Osteoblast (primary cell): Measurements from ENCODE around the gene PPP1R26. TPM values are rescaled to one million over a fixed set of nuclear protein-coding genes. Genes with fewer than 3 reads are reported as not detected.
A peak's percentile ranks its signal among the peaks of the same experiment; 100 is the strongest.
"Not testable (repeated sequence)": the region's sequence is repeated elsewhere in the genome, so short reads cannot be mapped to it uniquely, and the experiment has no call there.

Experiments used
- DNase-seq: peaks from one replicate; pipeline ENCODE4 v3.0.0; 2011; ENCODE audit warnings: low spot score, mixed read lengths; ENCODE audit not compliant: insufficient read length; ENCODE audit errors: missing footprints
- H2AFZ ChIP-seq: 2 replicates; pipeline ENCODE4 v1.6.0; 2011; ENCODE audit warnings: mild to moderate bottlenecking, low read length
- H3K27ac ChIP-seq: 2 replicates; pipeline ENCODE4 v1.5.1; 2011; ENCODE audit warnings: mild to moderate bottlenecking, low read depth, low read length, moderate library complexity
- H3K27me3 ChIP-seq: 2 replicates; pipeline ENCODE4 v1.6.0; 2012; ENCODE audit warnings: mild to moderate bottlenecking, control low read depth, inconsistent platforms, low read length, moderate library complexity; ENCODE audit not compliant: insufficient read depth
- H3K36me3 ChIP-seq: 2 replicates; pipeline ENCODE4 v1.5.1; 2011; ENCODE audit warnings: mild to moderate bottlenecking, low read length, control low read depth, moderate library complexity; ENCODE audit not compliant: insufficient read depth
- H3K4me1 ChIP-seq: 2 replicates; pipeline ENCODE4 v1.5.1; 2011; ENCODE audit warnings: mild to moderate bottlenecking, low read length, control low read depth, moderate library complexity; ENCODE audit not compliant: insufficient read depth
- H3K4me2 ChIP-seq: 2 replicates; pipeline ENCODE4 v1.6.0; 2011; ENCODE audit warnings: mild to moderate bottlenecking, low read length; ENCODE audit not compliant: insufficient read depth
- H3K4me3 ChIP-seq: fragments of 200-600 bp; sonication (generic); 3 replicates; pipeline ENCODE4 v1.5.1; 2012; ENCODE audit warnings: mild to moderate bottlenecking, low read length, inconsistent platforms; ENCODE audit not compliant: insufficient read depth
- H3K79me2 ChIP-seq: 2 replicates; pipeline ENCODE4 v1.6.0; 2012; ENCODE audit warnings: mild to moderate bottlenecking, low read length, control low read depth, inconsistent platforms; ENCODE audit not compliant: insufficient read depth
- H3K9me3 ChIP-seq: 2 replicates; pipeline ENCODE4 v1.5.1; 2011; ENCODE audit warnings: low read depth, low read length, control low read depth
- H4K20me1 ChIP-seq: 2 replicates; pipeline ENCODE4 v1.6.0; 2012; ENCODE audit warnings: mild to moderate bottlenecking, low read length, control low read depth; ENCODE audit not compliant: insufficient read depth
- CTCF ChIP-seq: IDR thresholded peaks from 2 replicates; pipeline ENCODE4 v1.5.1; 2011; ENCODE audit warnings: mild to moderate bottlenecking, low read depth, low read length, moderate library complexity; ENCODE audit errors: extremely low read depth
- total RNA-seq: library from RNA; depleted of rRNA; stranded (reverse); fragments of >200 nt; gene quantifications from 2 replicates; pipeline ENCODE4 v1.2.3, GENCODE V29; 2012

PPP1R26 gene
- total RNA-seq, 1 donor, result 10.5 TPM

- Histone ChIP-seq H3K4me3 (no peak overlapping the region), H2AFZ (no peak overlapping the region), H3K4me1 (no peaks in the 10 kb centered on the region), H3K79me2 (no peaks in the 10 kb centered on the region), H3K4me2 (no peak overlapping the region), H3K9me3 (no peaks in the 10 kb centered on the region), H4K20me1 (no peaks in the 10 kb centered on the region), H3K27ac (no peak overlapping the region), H3K36me3 (no peaks in the 10 kb centered on the region), H3K27me3 (peaks cover 9% of the 10 kb centered on the region)
- no peak for DNase-seq
- no peak for TF ChIP-seq CTCF
Measured at GRCh38 chr9:135443797-135444425, 35.7 kb upstream of the PPP1R26 start.

- H3K27ac ChIP-seq, result no peak overlapping the region
- no peaks in the 10 kb centered on the region for H3K36me3 ChIP-seq
- TF ChIP-seq CTCF, result no peak
- H3K4me3 ChIP-seq, result no peak overlapping the region
- peak; percentile 15 for DNase-seq
- no peak overlapping the region for H3K4me2 ChIP-seq
- H3K9me3 ChIP-seq, result no peaks in the 10 kb centered on the region
- peaks cover 4% of the 10 kb centered on the region for H3K27me3 ChIP-seq
- no peak overlapping the region for H2AFZ ChIP-seq
- no peaks in the 10 kb centered on the region for H3K79me2 ChIP-seq
- H4K20me1 ChIP-seq, result no peaks in the 10 kb centered on the region
- no peaks in the 10 kb centered on the region for H3K4me1 ChIP-seq
Measured at GRCh38 chr9:135447126-135447525, 32.5 kb upstream of the PPP1R26 start.

DNA sequence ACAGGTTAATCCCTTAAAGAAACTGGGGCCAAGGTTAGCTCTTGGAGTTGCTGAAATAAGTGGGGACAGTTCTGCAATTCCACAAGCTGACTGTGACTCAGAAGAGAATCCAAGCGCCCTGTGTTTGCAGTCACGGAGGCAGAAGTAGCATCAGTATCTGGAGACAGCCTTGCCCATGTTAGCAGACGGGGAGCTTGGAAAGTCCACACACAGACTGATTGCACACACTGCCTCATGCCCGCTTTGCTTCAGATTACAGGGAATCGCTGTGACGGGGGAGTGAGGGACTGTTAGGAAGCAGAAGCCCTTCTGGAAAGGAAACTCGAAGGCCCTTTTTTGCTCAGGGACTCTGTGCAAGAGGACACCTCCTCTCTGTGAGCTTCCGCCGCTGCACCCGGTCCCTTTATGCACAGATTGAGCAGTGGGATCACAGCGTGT, 30.9 kb upstream of the PPP1R26 start:
- H3K79me2 ChIP-seq, result no peaks in the 10 kb centered on the region
- no peak overlapping the region for H3K27ac ChIP-seq
- H3K27me3 ChIP-seq, result peaks cover 4% of the 10 kb centered on the region
- no peaks in the 10 kb centered on the region for H4K20me1 ChIP-seq
- peak overlapping the region; percentile 41 for H2AFZ ChIP-seq
- H3K4me3 ChIP-seq, result no peak overlapping the region
- peak; percentile 68 for DNase-seq
- H3K4me1 ChIP-seq, result no peaks in the 10 kb centered on the region
- H3K9me3 ChIP-seq, result no peaks in the 10 kb centered on the region
- no peak overlapping the region for H3K4me2 ChIP-seq
- no peak for TF ChIP-seq CTCF
- no peaks in the 10 kb centered on the region for H3K36me3 ChIP-seq

GRCh38 chr9:135449532-135449931, 30.1 kb upstream of the PPP1R26 start:
- H3K9me3 ChIP-seq, H3K4me2 ChIP-seq, H3K79me2 ChIP-seq, H2AFZ ChIP-seq, H3K4me3 ChIP-seq, H3K4me1 ChIP-seq, H3K27me3 ChIP-seq, H3K36me3 ChIP-seq, H3K27ac ChIP-seq, H4K20me1 ChIP-seq: not testable (repeated sequence)
- peak; percentile 34 for DNase-seq
